Measurements from ENCODE around the gene ADGRG3.

The ADGRG3 gene

DNA sequence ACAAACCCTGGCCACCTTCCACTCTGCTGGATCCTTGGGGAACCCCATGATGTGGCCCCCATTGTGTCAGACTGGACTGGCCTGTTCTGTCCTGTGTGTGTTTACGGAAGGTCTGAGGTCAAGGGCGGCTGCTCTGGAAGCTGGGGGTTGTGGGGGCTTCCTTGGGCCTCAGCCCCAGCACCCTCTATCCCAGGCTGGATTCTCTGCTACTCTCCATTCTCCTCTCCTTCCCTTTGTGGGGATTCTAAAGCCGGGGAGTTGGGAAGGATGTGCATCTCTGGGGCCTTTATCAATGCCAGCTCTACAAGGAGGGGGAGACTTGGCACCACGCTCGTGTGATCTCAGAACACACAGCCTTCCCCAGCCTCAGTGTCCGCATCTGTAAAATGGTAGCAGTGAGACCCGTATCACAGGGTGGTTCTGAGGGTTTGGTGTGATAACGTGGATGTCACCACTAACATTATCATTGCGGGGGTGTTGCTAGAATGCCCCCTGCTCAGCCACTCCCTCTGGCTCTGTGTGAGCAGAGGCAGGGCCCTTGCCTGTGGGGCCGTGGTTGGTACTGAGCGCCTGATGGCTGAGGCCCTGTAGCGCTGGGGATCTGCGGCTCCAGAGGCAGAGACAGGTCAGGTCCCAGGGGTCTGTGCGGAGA, 21.6 kb upstream of the ADGRG3 start:
- DNase-seq (ENCODE audit: low spot score), result peak; percentile 37

- DNase-seq (ENCODE audit: low spot score), result no peak
Observed at GRCh38 chr16:57647136-57647875, 20.8 kb upstream of the ADGRG3 start.

- DNase-seq (ENCODE audit: low spot score), result no peak
Observed at GRCh38 chr16:57648125-57648524, 20.0 kb upstream of the ADGRG3 start.

DNA sequence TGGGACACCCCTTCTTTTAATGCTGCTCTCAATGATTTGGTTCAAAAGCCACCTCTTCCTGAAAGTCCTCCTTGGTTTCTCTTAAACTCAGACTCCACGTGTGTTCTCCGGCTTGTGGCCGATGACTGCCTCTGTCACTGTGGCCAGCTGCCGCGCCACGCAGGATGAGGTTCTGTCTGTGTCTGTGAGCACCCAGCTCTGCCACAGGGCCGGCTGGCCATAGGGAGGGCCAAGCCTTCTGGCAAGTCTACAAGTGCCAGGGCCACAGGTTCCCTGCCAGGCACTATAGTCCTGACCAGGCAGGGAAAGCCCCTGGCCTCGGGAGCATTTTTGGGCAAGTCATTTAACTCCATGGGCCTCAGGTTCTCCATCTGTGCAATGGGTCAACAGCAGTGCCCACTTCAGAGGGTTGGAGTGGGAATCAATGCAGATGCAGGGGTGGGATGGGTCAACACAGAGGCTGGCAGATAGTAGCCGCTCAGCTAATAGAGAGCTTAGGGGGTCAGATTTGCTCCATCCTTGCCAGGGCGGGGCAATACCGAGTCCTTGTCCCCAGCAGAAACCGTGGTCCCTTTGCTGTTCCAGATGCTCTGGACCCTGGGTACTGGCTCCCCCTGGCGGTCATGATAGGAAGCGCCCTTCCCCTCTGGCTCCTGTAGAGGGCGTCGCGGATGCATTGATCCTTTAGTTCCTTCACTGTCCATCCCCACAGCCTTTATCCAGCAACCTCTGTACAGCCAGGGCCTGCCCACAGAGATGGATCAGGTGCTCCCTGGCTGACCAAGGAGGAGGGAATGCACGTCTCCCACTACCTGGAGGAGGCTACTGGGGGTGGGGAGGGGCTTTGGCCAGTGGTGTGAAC, 19.3 kb upstream of the ADGRG3 start:
- peak; percentile 87 for DNase-seq (ENCODE audit: low spot score)

DNA sequence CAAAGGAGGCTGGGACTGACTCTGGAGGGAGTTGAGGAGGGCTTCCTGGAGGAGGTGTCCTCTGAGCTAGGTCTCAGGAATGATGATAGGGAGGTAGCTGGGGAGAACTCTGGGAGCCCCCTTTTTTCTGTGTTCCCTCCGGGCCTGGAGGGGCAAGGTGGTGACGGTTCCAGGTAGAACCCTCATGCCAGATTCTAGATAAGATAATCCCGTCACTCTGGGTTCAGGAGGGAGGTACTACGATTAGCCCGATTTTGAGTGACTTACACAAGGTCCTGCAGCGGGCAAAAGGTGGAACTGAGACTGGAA, 18.7 kb upstream of the ADGRG3 start:
- DNase-seq (ENCODE audit: low spot score), result no peak

- DNase-seq (ENCODE audit: low spot score), result no peak
Observed at GRCh38 chr16:57649846-57650245, 18.3 kb upstream of the ADGRG3 start.

DNA sequence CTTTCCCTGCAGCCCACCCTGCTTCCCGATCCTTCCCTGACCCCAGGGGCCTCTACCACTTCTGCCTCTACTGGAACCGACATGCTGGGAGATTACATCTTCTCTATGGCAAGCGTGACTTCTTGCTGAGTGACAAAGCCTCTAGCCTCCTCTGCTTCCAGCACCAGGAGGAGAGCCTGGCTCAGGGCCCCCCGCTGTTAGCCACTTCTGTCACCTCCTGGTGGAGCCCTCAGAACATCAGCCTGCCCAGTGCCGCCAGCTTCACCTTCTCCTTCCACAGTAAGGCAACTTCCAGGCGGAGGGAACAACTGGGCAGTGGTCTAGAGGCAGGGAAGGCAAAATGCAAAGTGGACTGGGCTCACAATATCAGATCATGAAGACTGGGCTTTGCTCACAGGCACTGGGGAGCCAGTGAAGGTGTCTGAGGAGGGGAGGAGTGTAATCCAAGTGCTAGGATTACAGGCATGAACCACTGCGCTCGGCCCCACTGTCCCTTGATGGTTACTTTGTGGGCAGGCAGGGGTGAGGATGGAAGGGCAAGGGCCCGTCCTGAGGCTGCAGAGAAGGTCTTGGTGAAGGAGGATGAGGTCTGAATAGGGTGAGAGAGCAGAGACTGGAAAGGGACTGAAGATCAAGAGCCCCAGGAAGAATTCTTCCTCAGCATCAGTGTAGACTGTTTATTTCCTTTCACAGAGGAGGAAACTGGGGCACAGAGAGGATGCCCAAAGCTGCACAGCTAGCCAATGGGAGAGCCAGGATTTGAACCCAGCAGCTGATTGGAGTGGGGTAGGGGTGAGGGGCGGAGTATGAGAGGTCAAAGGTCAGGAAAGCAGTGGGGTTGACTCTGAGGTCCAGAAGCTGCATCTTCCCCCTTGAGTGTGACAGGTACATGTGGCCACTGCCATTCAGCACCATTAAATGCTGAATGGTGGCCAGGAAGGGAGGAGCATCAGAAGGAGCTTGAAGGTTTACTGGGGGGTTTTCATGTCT, 16.5 kb upstream of the ADGRG3 start:
- DNase-seq (ENCODE audit: low spot score), result peak; percentile 21

- no peak for DNase-seq (ENCODE audit: low spot score)
Observed at GRCh38 chr16:57652695-57653471, 15.2 kb upstream of the ADGRG3 start.

GRCh38 chr16:57653936-57654335, 14.2 kb upstream of the ADGRG3 start:
- no peak for DNase-seq (ENCODE audit: low spot score)

DNA sequence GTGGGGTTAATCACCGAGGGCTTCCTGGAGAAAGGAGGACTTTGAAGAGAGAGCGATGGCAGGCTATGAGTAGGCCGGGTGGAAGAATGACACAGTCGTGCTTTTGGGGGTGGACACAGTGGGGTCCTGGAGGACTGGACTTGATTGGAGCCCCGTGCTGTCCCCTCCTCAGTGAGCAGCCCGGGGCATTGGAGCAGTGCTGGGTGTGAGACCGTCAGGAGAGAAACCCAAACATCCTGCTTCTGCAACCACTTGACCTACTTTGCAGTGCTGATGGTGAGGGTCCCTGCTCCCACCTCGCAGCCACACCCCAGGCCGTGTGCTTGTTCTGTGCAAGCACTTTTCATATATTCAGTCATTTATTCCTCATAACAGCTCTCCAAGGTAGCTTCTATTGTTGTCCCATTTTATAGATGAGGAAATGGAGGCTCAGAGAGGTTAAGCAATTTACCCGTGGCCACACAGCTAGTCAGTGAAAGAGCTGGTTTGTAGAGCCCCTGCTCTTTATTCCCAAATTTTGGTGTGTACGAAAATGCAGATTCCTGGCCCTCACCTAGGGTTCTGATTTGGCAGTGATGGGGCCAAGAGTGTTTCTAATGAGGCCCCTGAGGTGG, 11.7 kb upstream of the ADGRG3 start:
- no peak for DNase-seq (ENCODE audit: low spot score)

- no peak for DNase-seq (ENCODE audit: low spot score)
Observed at GRCh38 chr16:57657228-57657627, 10.9 kb upstream of the ADGRG3 start.

DNA sequence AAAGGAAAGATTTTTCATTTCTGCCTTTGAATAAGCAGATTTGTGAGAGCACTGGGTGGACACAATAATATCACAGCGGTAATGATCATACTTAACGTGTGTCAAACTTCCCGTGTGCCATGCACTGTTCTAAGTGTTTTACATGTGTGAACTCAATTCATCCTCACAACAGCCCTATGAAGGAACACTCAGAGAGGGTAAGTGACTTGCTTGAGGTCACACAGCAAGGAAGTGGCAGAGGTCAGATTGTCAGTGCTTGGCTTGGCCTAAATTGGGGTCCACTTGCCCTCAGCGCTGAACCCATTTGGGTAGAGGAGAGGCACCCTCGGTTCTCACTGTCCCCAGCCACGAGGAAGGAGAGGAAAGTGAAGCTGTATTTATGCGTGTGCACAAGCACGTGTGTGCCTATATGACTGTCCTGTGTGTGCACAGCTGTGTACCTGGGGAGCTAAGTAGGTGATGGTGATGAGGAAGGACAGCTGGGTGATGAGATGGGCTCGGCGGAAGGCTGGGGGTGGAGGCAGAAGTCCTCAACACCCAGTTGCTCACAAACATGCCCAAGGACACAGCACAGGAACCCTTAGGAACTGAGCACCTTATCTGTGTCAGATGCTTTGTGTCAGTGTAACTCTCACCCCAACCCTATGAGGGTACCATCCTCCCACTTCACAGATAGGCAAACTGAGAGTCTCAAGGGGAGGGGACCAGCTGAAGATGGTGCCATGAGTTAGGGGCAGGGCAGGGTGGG, 9.8 kb upstream of the ADGRG3 start:
- no peak for DNase-seq (ENCODE audit: low spot score)

GRCh38 chr16:57658878-57659674, 9.0 kb upstream of the ADGRG3 start:
- no peak for DNase-seq (ENCODE audit: low spot score)

DNA sequence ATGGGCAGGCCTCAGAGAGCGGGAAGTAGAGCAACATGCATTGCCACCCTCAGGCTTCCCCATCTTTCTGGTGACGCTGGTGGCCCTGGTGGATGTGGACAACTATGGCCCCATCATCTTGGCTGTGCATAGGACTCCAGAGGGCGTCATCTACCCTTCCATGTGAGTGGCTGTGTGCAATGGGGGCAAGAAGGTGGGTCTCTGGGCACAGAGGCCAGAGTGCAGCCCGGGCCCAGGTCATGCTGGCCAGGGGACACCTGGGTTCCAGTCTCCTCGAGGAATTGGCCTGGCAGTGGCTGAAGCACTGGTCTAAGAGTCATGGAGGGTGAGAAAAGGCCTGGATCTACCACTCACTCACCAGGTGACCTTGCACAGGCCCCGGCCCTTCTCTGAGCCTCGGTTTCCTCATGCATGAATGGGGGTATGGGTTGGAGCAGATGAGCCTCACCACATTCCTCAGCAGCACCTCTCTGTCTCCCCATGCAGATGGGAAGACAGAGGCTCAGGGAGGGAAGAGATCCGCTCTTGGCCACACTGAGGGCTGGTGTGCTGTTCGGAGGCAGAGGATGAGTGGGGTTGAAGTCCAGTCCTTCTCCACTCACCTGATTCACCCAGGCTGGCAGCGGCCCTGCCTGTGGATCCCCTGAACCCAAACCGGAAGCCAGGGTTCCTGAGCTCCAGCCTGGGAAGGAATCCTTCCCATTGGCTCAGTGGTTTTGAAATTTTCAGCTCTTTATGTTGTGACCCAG, 7.2 kb upstream of the ADGRG3 start:
- no peak for DNase-seq (ENCODE audit: low spot score)

GRCh38 chr16:57661510-57661909, 6.6 kb upstream of the ADGRG3 start:
- DNase-seq (ENCODE audit: low spot score), result no peak

DNA sequence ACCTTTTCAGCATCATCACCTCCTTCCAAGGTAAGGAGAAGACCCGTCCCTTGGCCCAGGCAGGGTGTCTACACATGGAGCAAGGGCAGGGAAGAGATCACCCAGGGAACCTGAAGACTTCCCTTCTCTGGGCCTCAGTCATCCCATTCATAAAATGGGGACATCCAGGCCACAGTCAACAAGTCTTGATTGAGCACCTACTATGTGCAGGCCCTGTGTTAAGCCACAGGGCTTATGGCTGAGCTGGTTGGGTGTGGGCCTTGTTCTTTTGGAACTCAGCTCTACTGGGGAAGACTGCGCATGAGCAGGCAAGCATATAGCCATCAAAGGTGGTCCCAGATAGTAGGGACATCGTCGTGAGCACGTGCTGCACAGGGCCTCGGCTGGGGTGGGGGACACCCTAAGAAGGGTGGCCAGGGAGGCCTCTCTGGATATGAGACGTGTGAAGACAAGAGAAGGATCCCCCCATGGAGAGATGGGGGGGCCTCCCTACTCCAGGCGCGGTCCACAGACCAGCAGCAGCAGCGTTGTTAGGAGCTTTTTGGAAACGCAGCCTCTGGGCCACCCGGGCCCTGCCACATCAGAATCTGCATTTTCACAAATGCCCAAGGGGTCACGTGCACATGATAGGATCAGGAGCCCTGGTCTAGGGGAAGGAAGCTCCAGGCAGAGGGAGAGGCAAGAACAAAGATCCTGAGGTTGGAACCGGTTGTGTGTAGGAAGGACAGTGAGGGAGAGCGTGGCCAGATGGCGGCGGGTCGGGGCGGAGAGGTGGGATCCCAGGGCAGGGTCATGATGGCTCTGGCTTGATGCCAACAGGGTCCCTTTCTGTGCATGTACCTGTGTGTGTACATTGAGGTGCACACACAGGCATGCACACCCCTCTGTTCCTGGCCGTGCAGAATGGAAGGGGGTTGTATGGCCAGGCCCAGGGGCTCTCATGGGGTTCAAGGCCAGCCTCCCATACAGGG, 5.9 kb upstream of the ADGRG3 start:
- DNase-seq (ENCODE audit: low spot score), result no peak

- no peak for DNase-seq (ENCODE audit: low spot score)
Observed at GRCh38 chr16:57663436-57663835, 4.7 kb upstream of the ADGRG3 start.
